Measurements from ENCODE around the gene EPHB1.

Gene EPHB1

DNA sequence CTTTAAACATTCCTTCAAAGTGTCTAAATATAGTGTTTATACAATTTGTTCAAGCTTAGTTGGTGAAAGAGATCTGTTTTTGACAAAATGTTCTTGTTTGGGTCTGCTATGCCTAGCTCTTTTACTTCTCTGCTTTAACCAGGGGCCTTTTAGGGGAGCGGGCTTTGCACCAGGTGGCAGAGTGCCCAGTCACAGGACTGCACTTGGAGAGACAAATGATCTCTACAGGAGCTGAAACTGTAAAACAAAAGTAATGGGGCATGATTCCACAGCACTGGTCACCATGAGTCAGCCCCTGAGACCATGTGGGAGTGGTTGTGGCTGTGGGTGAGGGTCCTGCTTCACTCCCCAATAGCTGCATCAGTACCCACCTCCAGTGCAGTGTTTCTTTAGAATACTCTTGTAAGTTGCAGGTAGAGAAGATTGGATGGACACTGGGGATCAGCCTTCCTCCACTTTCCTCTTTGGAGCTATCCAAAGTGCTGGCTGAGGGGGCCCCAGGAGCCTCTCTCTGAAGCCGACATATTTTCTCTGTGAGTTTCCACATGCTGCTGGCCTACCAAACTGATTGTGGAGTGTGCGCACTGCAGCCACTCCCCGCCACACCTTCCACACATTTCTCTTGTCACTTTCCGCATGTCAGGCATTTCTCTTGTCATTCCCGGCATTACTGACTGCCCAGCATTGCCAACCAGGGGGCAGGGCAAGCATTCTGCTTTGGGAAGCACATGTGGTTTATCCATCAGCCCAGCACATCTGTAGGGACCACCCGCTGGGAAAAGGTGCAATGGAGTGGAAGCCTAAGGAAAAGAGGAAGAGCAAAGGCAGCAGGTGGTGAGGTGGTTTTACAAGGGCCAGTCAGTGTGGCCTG lies 110.0 kb downstream of the EPHB1 start:
- TF ChIP-seq SIN3A (IDR thresholded peaks at IDR 0.05; ENCODE audit: borderline replicate concordance, insufficient read depth, low read length) (no peak), TAF1 (IDR thresholded peaks at IDR 0.05; ENCODE audit: borderline replicate concordance, insufficient read depth, low read length) (no peak), FOXP2 (optimal IDR thresholded peaks at IDR 0.05; ENCODE audit: borderline replicate concordance, extremely low read depth, extremely low read length, insufficient read depth) (no peak), POLR2AphosphoS5 (IDR thresholded peaks at IDR 0.05; ENCODE audit: low read depth, low read length) (no peak)
- TF ChIP-seq, protein P1, sequence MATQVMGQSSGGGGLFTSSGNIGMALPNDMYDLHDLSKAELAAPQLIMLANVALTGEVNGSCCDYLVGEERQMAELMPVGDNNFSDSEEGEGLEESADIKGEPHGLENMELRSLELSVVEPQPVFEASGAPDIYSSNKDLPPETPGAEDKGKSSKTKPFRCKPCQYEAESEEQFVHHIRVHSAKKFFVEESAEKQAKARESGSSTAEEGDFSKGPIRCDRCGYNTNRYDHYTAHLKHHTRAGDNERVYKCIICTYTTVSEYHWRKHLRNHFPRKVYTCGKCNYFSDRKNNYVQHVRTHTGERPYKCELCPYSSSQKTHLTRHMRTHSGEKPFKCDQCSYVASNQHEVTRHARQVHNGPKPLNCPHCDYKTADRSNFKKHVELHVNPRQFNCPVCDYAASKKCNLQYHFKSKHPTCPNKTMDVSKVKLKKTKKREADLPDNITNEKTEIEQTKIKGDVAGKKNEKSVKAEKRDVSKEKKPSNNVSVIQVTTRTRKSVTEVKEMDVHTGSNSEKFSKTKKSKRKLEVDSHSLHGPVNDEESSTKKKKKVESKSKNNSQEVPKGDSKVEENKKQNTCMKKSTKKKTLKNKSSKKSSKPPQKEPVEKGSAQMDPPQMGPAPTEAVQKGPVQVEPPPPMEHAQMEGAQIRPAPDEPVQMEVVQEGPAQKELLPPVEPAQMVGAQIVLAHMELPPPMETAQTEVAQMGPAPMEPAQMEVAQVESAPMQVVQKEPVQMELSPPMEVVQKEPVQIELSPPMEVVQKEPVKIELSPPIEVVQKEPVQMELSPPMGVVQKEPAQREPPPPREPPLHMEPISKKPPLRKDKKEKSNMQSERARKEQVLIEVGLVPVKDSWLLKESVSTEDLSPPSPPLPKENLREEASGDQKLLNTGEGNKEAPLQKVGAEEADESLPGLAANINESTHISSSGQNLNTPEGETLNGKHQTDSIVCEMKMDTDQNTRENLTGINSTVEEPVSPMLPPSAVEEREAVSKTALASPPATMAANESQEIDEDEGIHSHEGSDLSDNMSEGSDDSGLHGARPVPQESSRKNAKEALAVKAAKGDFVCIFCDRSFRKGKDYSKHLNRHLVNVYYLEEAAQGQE (IDR thresholded peaks at IDR 0.05; ENCODE audit: insufficient read depth in 1 of 2, low read depth in 2 of 2, low read length in 2 of 2), result no peak

DNA sequence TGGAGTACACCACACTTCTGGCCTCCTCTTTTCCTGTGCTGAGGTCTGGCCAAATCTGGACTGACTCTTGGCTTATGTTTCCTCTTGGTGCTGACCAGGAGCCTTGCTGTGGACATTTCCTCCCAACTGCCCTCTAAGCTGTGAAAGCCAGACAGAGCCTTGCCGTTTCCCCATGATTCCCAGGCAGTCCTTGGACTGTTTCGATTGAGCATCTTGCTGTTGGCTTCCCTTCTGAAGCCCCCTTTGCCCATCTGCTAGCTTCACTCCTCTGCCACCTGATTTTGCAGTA lies 110.5 kb downstream of the EPHB1 start:
- TF ChIP-seq TAF1 (IDR thresholded peaks at IDR 0.05; ENCODE audit: borderline replicate concordance, insufficient read depth, low read length), result no peak

DNA sequence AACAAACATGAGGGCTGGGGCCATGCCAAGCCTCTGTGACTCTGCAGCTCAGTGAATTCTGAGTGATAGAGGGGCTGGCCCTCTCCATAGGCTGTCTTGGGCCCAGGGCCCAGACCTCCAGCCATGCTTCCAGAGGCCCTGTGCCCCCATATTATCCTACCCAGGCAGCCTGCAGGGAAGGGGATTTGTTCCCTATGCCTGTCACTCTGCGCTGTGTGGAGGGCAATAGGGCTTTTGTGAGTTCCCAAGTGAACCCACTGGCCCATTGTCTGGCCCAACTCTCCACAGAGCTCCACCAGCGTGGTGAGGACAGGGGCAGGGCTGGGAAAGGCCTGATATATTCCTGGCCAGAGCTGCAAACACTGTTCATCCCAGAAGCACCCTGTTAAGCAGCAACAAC lies 113.2 kb downstream of the EPHB1 start:
- TF ChIP-seq POLR2AphosphoS5 (IDR thresholded peaks at IDR 0.05; ENCODE audit: low read depth, low read length), result no peak

DNA sequence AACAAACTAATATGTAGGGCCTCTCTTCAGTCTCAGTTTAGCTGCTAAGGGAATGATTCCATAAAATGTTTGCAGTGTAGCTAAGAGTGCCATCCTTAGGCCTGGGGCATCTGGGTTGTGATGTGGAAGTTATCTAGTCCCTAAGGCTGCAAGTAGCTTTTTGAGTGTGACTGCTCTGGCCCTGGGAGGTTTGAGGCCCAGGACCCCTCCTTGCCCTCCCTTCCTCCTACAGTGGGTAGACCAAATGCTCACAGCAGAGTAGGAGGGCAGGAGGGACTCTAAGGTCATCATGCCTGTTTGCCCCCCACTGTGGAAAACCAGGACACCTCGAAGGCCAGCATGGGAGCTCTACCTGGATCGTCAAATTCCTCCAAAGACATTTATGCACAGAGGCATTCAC lies 115.0 kb downstream of the EPHB1 start:
- TF ChIP-seq POLR2AphosphoS5 (IDR thresholded peaks at IDR 0.05; ENCODE audit: low read depth, low read length) (no peak), TAF1 (IDR thresholded peaks at IDR 0.05; ENCODE audit: borderline replicate concordance, insufficient read depth, low read length) (no peak), SIN3A (IDR thresholded peaks at IDR 0.05; ENCODE audit: borderline replicate concordance, insufficient read depth, low read length) (no peak), FOXP2 (optimal IDR thresholded peaks at IDR 0.05; ENCODE audit: borderline replicate concordance, extremely low read depth, extremely low read length, insufficient read depth) (no peak)
- TF ChIP-seq, protein P1 (IDR thresholded peaks at IDR 0.05; ENCODE audit: insufficient read depth in 1 of 2, low read depth in 2 of 2, low read length in 2 of 2), result no peak

DNA sequence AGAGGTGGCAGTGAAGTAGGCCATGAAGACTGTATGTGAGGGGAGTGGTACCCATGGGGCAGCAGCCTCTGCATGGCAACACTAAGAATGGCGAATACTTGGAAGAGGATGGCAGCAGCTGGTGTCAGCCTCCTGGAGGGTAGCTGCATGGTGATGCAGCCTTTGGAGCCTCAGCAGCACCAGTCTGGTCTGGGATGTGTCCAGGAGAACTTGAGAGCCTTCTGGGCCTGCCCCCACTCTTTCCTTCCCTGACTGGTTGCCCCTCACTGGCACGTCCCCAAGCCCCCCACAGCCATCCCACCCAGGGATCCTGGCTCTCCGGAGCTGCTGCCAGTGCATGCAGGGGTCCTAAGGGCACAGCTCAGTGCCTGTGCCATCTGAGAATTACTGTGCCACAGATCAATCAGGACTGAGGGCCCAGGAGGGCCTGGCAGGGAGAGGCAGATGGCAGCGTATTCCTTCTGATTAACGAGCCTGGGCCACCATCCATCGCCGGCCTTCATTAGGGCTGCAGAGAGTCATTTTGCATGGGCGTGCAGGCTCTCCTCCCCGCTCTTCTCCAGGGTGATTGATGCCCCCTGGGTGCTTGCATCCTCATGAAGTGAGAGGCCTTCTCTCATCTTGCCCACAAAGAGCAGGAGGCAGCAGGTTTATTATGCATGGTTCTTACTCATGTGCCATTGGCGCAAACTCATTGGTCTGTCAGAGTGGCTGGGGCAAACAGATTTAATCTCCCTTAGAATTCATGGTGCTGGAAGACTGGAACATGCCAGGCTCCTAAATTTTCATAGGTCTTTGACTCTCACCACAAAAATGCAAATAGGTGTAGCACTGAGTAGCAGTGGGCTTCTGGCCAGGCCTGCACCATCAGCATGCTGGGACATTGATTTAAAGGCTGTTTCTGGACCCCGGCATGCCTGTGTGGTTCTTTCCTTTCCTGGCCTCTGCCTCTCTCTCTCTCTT lies 116.8 kb downstream of the EPHB1 start:
- TF ChIP-seq FOXP2 (optimal IDR thresholded peaks at IDR 0.05; ENCODE audit: borderline replicate concordance, extremely low read depth, extremely low read length, insufficient read depth), result no peak
- no peak for TF ChIP-seq POLR2AphosphoS5 (IDR thresholded peaks at IDR 0.05; ENCODE audit: low read depth, low read length)
- TF ChIP-seq SIN3A (IDR thresholded peaks at IDR 0.05; ENCODE audit: borderline replicate concordance, insufficient read depth, low read length), result no peak
- TF ChIP-seq TAF1 (IDR thresholded peaks at IDR 0.05; ENCODE audit: borderline replicate concordance, insufficient read depth, low read length), result no peak
- TF ChIP-seq, protein P1 (IDR thresholded peaks at IDR 0.05; ENCODE audit: insufficient read depth in 1 of 2, low read depth in 2 of 2, low read length in 2 of 2), result no peak

Measured in PFSK-1 (cell line).